ENCODE results near the gene UBASH3B.
"Not testable (repeated sequence)": the region's sequence is repeated elsewhere in the genome, so short reads cannot be mapped to it uniquely, and the experiment has no call there.

GRCh38 chr11:122625501-122625900 is 30.0 kb upstream of the UBASH3B start:
- TF ChIP-seq POLR2A, CTCF, EP300 (IDR thresholded peaks at IDR 0.05): not testable (repeated sequence)

Data from gastroesophageal sphincter (tissue), 3 donors.